Retinal pigment epithelial cell (primary cell): ENCODE measurements around the gene RAB25.

Experiments
- DNase-seq: peaks from one replicate; pipeline ENCODE4 v3.0.0-alpha.2; 2010; ENCODE audit warnings: low read depth
- H3K4me3 ChIP-seq: 2 replicates; pipeline ENCODE4 v1.5.1; 2011; ENCODE audit warnings: mild to moderate bottlenecking, low read length, control low read depth, moderate library complexity
- TF ChIP-seq, protein P1 (sequence below): conservative IDR thresholded peaks from 2 replicates; pipeline ENCODE4 v1.5.1; 2011; ENCODE audit warnings: low read depth, low read length, control low read depth, inconsistent platforms

Gene RAB25

DNA sequence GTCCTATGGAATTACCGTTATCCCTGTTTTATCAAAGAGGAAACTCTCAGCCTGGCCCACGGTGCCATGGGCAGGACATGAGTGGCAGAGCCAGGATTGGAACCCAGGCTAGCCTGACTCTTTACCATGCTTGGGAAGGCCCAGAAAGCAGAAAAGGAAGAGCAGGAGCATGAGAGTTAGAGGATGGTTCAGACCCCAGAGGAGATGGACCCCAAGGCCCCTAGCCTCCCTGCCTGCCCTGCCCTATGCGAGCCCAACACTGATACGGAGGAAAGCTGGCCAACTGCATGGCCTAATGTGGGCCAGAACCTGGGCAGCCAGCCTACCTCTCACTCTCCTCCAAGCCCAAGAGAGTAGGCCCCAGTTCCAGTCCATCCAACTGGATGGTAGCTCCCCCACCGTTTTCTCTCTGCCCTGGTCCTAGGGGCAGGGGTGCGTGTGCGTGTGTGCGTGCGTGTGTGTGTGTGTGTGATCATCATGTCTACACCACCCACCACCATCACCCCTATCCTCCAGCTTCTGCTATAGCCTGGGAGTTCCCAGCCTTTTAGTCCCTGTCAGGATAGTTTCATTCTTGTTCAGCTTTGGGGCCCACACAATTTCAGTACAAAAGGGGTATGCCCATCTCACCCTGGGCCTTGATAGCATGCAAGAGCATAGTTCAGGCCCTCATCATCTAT is 36.7 kb downstream of the RAB25 start:
- no peak overlapping the region for H3K4me3 ChIP-seq
- TF ChIP-seq, protein P1, sequence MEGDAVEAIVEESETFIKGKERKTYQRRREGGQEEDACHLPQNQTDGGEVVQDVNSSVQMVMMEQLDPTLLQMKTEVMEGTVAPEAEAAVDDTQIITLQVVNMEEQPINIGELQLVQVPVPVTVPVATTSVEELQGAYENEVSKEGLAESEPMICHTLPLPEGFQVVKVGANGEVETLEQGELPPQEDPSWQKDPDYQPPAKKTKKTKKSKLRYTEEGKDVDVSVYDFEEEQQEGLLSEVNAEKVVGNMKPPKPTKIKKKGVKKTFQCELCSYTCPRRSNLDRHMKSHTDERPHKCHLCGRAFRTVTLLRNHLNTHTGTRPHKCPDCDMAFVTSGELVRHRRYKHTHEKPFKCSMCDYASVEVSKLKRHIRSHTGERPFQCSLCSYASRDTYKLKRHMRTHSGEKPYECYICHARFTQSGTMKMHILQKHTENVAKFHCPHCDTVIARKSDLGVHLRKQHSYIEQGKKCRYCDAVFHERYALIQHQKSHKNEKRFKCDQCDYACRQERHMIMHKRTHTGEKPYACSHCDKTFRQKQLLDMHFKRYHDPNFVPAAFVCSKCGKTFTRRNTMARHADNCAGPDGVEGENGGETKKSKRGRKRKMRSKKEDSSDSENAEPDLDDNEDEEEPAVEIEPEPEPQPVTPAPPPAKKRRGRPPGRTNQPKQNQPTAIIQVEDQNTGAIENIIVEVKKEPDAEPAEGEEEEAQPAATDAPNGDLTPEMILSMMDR: no peak
- no peak for DNase-seq

DNA sequence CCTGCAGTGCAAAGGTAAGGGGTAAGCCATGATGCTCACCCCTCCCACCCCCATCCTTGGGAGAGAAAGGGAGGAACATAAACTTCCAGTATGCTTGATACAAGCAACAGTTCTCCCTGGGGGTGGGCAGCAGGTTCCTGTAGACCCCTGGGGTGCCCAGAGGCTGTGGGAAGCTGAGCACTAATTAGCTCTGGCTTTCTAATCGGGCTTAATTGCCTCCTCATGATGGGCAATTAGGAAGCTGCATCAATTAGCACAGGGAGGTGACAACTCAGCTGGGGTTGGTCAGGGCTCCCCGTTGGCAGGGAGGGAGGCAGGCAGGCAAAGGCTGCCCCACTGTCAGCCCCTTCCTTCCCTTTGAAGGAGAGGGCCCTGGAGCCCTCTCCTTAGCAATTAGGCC is 37.8 kb downstream of the RAB25 start:
- no peak overlapping the region for H3K4me3 ChIP-seq
- DNase-seq: no peak
- TF ChIP-seq, protein P1: no peak

DNA sequence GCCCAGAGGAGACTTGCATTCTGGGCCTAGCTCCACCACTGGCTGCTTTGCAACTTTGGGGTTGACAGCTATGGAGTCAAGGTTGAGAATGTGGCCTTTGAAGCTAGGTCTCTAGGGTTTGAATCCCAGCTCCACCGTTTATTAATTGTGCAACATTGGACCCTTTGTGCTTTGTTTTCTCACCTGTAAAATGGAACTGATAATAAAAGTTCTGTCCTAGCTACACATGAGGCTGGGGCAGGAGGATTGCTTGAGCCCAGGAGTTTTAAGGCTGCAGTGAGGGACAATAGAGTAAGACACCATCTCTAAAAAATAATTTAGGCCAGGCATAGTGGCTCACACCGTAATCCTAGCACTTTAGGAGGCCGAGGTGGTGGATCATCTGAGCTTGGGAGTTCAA is 38.3 kb downstream of the RAB25 start:
- no peak overlapping the region for H3K4me3 ChIP-seq
- TF ChIP-seq, protein P1: no peak
- DNase-seq: no peak

DNA sequence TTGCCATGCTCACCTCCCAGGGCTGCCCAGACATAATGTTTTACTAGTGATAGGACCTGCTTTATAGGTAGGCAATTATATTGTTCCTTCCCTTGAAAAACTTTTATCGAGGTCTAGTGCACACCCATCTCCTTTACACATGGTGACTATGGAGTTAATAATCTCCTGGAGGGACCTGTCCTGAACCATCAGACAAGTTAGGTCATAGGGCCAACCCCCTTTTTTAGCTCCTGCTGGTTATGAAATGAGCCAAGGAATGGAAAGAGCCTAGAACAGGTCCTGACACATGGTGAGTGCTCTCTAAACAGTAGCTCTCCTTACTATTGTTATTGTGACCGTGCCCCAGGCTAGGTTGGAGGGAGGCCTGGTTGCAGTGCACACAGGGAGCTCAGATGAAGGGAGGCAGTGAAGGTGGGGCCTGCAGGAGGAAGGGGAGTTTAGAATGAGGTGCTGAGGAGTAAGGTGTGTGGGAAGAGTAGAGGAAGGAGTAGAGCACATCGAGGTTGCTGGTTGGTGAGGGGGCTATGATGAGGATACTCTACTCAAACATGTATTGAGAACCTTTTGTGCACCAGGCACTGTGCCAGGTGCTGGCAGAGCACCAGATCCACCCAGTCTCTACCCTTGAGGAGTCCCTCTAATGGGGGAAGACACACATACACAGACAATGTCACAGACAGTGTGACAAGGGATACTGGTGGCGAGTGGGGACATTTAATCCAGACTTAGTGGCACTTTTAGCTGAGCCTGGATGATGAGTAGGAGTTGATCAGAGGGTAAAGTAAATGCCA is 39.4 kb downstream of the RAB25 start:
- TF ChIP-seq, protein P1: no peak
- no peak overlapping the region for H3K4me3 ChIP-seq
- no peak for DNase-seq

DNA sequence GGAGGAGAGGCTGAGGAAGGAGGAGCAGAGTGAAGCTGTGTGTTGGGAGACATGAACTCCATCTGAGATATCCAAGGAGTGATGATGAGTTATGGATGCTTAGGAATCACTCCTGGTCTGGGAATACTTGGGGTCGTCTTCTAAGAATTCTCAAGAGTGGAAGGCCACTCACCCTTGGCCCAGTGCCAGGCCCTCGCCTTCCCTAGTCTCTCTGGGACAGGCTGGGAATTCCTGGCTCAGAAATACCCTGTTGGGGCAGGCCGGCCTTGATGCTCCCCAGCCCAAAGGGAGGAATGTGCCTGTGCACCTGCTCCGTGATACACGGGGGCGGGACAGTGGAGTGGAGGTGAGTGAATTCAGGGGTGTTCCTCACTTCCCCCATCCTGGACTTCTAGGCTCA is 40.9 kb downstream of the RAB25 start:
- DNase-seq: no peak
- TF ChIP-seq, protein P1: no peak
- no peak overlapping the region for H3K4me3 ChIP-seq

DNA sequence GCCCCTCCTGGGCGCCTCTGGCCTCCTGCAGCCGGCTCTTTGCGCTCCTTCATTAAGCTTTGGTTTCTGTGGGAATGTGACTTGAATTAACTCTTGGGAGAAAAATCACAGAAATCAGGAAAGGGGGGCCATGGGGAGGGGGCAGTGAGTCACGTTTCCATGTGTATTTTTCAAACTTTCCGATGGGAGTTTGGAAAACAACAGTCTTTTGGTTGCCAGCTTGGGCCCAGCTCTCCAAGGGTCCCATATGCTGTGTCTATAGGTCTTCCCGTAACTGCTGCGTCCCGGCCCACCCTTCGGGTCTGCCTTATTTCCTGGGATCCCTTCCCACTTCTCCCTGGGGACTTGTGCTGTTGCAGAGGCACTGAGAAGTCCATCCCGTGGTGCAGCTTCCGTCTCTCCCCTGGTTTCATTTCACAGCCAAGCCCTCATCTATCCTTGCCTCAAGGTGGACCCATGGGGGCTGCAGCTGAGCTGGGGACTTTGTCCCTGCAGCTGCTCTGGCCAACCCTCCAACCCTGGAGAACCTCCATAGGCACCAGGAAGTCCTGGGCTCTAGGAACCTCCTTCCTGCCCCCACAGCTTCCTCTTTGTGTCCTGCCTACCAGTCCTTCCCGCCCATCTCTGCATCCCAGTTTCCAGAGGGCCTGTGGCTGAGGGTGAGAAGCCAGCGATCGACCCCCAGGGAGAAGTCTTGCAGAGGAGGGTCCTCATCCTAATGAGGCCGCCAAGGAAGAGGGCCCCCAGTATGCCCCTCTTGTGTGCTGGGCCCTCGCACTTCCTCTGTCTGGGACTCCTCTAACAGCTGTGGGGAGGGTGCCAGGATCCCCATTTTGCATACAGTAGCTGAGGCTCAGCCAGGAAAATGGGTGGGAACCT is 41.9 kb downstream of the RAB25 start:
- no peak for DNase-seq
- H3K4me3 ChIP-seq: no peak overlapping the region
- TF ChIP-seq, protein P1: no peak
